Smooth muscle cell of the coronary artery (primary cell): ENCODE measurements around the gene SRCAP. TPM values are rescaled to one million over a fixed set of nuclear protein-coding genes. Genes with fewer than 3 reads are reported as not detected.

Experiments used
- total RNA-seq: library from RNA; depleted of rRNA; stranded (reverse); fragments of >200 nt; gene quantifications from 2 replicates; pipeline ENCODE4 v1.2.3, GENCODE V29; 2014; ENCODE audit warnings: low replicate concordance

Gene SRCAP
- total RNA-seq, result 12.3 and 15.9 TPM in 2 replicates

DNA sequence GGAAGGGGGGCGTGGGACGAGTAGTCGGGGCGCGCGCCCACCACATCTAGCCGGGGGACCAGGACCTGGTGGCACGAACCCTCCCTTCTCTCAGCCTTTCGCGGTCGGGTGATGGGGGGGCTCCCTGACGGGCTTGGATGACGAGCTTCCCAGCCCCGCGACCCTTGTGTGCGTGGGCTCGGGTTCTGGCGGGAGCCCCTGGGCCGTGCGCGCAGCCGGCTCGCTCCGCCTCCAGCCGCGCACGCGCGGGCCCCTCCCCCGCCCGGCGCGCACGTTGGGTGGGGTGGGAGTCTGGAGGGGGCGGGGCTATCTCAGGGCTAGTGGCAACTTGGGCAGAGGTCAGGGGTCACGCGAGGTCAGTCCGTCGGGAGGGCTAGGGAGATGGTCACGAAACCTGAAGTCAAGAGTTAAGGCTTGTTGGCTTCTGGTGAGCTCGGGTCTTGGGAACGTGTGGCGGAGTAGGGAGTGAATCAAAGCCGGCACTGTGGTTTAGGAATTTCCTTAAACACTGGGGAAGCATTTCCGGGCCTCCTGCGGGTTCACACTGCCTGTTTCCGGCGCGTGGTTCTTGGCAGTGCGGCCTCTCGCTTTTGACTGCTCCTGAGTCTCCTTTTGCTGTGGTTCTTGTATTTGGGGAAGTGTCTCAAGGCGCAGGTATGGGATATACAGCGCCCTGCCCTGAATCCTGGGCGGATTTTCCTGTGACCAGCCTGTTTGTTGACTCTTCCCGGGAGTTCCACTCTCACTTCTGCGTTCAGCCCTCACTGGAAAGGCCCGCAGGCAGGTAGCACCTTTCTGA, at the start of gene SRCAP:
Gene SRCAP, plus strand, starts transcription at position 356 of the 799 bp plus-strand sequence. CDS start 1,654 bp downstream, outside the sequence.

DNA sequence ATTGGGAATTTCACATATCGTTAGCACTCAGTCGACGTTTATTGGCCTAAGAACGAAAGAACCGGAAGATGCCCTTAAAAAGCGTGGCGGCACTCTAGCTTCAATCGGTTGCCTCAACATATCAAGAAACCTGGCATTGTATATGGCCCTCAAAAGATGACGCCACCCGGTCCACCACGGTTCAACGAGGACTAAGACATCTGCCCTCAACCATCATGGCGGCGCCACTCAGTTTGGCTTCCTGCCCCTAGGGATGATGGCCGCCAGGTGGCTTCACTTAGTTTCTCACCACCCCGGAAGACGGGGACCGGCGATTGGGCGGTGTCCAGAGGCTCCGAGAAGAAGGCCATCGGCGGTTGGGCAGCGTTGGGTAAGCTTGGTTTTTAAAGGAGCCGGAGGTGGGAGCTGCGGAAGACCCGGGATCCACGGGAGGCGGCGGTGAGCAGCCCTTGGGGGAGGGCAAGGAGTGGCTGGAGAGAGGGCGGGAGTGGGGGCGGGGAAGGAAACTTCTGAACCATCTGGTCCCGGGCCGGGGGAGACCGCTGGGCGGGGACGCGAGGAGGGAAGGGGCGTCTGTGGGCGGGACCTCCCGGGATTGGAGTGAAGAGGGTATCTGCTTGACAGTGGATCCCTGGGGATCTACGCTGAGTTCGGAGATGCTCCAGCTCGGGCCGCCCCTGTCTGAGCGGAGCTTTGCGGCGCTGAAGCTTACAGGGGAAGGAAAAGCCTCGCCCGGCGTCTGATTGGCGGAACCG, 48.4 kb upstream of the SRCAP start, which contains the start of gene PRR14:
Gene PRR14, plus strand, starts transcription at position 592 of the 755 bp plus-strand sequence. CDS start 686 bp downstream, outside the sequence.

DNA sequence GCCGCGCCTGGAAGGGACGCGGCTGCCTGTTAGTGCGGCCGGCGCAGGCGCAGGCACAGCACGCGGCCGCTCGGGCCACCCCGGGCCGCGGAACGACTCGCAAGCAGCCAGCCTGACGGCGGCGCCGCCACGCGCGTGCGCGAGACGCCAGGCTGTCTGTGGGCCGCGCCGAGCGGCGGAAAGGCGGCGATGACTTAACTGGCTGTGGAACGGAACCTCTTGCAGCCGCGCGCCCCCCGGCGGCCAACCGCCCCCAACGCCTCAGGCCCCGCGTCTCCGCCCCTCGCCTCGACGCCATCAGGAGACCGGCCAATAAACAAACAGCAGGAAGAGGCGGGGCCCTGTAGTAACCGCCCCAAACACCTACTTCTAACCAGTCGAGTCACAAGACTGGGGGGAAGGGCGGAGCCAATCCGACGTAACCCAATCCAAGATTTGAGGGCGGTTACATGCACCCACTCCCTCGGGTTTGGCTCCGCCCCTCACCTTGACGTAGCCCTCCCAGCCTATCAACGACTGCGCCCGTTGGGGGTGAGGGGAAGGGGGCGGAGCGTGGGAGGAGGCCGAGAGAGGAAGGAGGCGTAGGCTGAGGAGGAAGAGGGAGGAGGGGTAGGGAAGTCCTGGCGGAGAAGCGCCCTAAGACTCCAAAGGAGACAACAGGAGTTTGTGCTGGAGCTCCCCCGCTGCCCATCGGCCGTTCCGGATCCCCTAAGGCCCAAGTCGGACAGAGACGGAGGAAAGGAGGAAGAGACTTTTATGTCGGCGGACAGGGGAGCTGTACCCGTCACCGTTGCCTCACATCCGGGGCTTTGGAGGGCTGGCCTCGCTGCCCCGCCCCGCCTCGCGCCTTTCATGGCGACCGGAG, 40.9 kb upstream of the SRCAP start, which contains the start of gene FBRS:
Gene FBRS, plus strand, starts transcription at position 566 of the 865 bp plus-strand sequence. CDS start 1,088 bp downstream, outside the sequence.

GRCh38 chr16:30747799-30748633, 49.0 kb downstream of the SRCAP start, which contains the start of gene PHKG2:
PHKG2 (plus strand) TSS chr16:30748425; CDS start chr16:30748821, 396 bp downstream.

DNA sequence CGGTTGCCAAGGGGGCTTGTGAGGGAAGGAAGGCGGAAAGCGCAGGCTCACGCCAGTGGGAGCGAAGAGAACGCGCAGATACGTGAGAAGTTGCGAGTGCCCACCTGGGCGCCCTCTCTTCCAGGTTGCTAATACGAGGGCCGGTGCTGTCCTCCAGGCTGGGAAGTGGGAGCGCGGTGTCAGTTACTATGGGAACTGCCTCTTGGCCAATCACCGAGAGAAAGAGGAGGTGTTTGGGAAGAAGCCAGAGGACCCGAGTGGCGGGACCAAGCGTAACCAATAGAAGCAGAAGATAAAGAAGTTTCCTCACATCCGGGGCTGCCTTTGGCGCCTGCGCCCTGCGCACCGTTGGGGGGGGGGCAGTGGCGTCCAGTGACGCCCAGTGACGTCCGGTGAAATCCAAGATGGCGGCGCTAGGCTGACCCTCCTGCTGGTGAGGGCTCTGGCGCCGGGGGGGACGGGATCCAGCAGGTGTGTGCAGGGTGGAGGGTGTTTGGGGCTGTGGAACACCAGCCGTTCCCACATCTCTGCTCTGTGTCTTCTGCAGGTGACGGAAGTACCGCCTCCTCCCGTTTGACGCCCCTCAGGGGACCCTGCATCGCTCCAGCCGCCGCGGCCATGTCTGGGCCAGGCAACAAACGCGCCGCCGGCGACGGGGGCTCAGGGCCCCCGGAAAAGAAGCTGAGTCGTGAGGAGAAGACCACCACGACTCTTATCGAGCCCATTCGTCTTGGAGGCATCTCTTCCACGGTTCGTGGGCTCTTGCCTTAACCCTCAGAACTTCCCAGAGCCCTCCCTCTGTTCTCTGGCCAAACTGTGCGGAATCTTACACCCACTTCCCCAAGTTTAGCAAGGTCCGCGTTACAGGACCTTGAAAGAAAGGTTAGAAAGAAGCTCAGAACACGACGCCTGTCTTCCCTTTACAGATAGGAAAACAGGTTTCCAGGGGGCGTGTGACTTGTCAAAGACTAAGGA, 63.2 kb downstream of the SRCAP start, which contains the start of the genes CFAP119 and RNF40:
Gene CFAP119, minus strand, starts transcription at position 135 of the 975 bp plus-strand sequence. CDS start 314 bp downstream, outside the sequence.
Gene RNF40, plus strand, starts transcription at position 395 of the 975 bp plus-strand sequence. Its CDS starts 224 bp downstream, at position 619.

GRCh38 chr16:30786936-30787612, 88.1 kb downstream of the SRCAP start, which contains the start of gene ZNF629:
ZNF629 (minus strand) TSS chr16:30787205; CDS start chr16:30784482, 2,723 bp downstream.

Other genes starting within 250 kb of the SRCAP start
- under 0.01 TPM in 1 of 2 replicates, not detected in the other for gene ITGAL, start 226.4 kb upstream of the SRCAP start, total RNA-seq
- gene ZNF768, start 172.6 kb upstream of the SRCAP start, total RNA-seq, result 10.3 and 12.0 TPM in 2 replicates
- 2.2 and 6.6 TPM in 2 replicates for gene ZNF747, start 164.3 kb upstream of the SRCAP start, total RNA-seq
- gene ZNF764, start 140.8 kb upstream of the SRCAP start, total RNA-seq, result 0.70 and 3.5 TPM in 2 replicates
- 3.2 and 9.0 TPM in 2 replicates for gene ZNF688, start 127.5 kb upstream of the SRCAP start, total RNA-seq
- 6.3 and 6.8 TPM in 2 replicates for gene ZNF785, start 113.5 kb upstream of the SRCAP start, total RNA-seq
- gene ZNF689, start 88.8 kb upstream of the SRCAP start, total RNA-seq, result 1.9 and 3.3 TPM in 2 replicates
- 3.1 and 4.9 TPM in 2 replicates for gene PRR14, start 48.2 kb upstream of the SRCAP start, total RNA-seq
- 6.6 and 9.8 TPM in 2 replicates for gene FBRS, start 40.7 kb upstream of the SRCAP start, total RNA-seq
- 15.3 and 16.7 TPM in 2 replicates for gene PHKG2, start 49.3 kb downstream of the SRCAP start, total RNA-seq
- 1.9 and 2.6 TPM in 2 replicates for gene CFAP119, start 62.9 kb downstream of the SRCAP start, total RNA-seq
- 47.7 and 54.2 TPM in 2 replicates for gene RNF40, start 63.2 kb downstream of the SRCAP start, total RNA-seq
- 3.3 and 6.8 TPM in 2 replicates for gene ZNF629, start 88.0 kb downstream of the SRCAP start, total RNA-seq
- gene BCL7C, start 194.9 kb downstream of the SRCAP start, total RNA-seq, result 16.7 and 35.9 TPM in 2 replicates
- 0.23 and 0.98 TPM in 2 replicates for gene CTF1, start 197.4 kb downstream of the SRCAP start, total RNA-seq
- 8.2 and 13.9 TPM in 2 replicates for gene FBXL19, start 224.4 kb downstream of the SRCAP start, total RNA-seq
- gene ORAI3, start 249.9 kb downstream of the SRCAP start, total RNA-seq, result 21.3 and 41.2 TPM in 2 replicates